IPS-15b (cell line): Measurements from ENCODE around the gene THSD4.

Experiments used
- H3K27me3 ChIP-seq: one replicate; pipeline ENCODE4 v1.6.1; 2013; ENCODE audit warnings: low read length; ENCODE audit not compliant: control insufficient read depth, insufficient read depth
- H3K36me3 ChIP-seq: one replicate; pipeline ENCODE4 v1.6.1; 2013; ENCODE audit warnings: low read length; ENCODE audit not compliant: control insufficient read depth, insufficient read depth
- H3K4me1 ChIP-seq: one replicate; pipeline ENCODE4 v1.6.1; 2013; ENCODE audit warnings: mild to moderate bottlenecking, low read length; ENCODE audit not compliant: control insufficient read depth, insufficient read depth
- H3K4me3 ChIP-seq: one replicate; pipeline ENCODE4 v1.5.1; 2013; ENCODE audit warnings: low read depth, low read length
- H3K9ac ChIP-seq: one replicate; pipeline ENCODE4 v1.6.1; 2013; ENCODE audit warnings: low read depth, mild to moderate bottlenecking, low read length
- H3K9me3 ChIP-seq: one replicate; pipeline ENCODE4 v1.6.1; 2013; ENCODE audit warnings: mild to moderate bottlenecking, low read length; ENCODE audit not compliant: control insufficient read depth, insufficient read depth

THSD4 gene

DNA sequence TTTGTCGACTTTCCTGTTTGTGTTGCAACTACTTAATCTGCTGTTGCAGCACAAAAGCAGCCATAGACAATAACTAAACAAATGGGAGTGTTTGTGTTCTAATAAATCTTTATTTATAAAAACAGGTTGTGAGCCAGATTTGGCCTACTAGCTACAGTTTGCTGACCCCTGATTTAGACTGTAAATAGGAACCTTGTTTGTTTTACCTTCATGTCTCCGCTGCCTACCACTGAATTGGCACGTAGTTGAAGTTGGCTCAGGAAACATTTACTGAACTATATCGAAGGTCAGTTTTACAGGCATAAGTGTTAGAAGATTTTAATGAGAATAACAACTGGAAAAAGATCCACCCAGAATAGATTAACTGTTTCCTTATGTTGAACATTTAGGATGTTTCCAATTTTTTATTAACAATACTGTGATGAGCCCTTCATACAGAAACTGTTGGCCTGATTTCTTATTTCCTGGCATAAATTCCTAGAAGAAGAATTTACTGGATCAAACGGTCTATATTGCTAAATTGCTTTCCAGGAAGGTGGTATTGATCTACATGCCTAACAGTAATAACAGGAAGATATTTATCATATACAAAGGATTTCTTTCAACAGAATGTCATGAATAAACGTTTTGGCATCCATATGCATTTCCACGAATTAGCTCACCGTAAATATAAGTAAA lies 538.9 kb downstream of the THSD4 start:
- no peak overlapping the region for H3K4me3 ChIP-seq

DNA sequence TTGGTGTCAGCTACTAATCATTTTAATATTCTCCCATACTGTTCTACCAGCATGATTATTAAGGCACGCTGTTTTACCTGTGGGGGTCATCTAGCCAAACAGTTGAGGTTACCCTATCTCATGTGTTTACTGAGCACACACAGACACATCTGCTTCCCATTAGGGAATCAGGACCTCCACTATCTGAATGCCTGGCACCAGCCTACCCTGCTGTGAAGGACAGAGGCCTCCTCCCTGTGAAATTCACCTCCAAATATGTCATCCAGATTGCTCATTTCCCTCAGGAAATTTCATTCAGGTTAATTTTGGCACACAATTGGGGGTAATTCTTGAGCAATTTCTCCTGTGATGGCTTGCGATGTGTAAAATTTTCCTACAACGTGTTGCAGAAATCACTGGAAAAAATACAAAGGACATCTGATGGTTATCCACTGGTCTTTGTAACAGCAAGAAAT lies 539.5 kb downstream of the THSD4 start:
- Histone ChIP-seq H3K9me3 (no peaks in the 10 kb centered on the region), H3K4me3 (no peak overlapping the region), H3K4me1 (no peaks in the 10 kb centered on the region), H3K27me3 (no peaks in the 10 kb centered on the region), H3K9ac (no peak overlapping the region), H3K36me3 (no peaks in the 10 kb centered on the region)

More for the DNA sequence above, 538.9 kb downstream of the THSD4 start:
- no peaks in the 10 kb centered on the region for H3K36me3 ChIP-seq
- no peaks in the 10 kb centered on the region for H3K9me3 ChIP-seq
- no peak overlapping the region for H3K9ac ChIP-seq
- no peaks in the 10 kb centered on the region for H3K4me1 ChIP-seq
- H3K27me3 ChIP-seq: no peaks in the 10 kb centered on the region

DNA sequence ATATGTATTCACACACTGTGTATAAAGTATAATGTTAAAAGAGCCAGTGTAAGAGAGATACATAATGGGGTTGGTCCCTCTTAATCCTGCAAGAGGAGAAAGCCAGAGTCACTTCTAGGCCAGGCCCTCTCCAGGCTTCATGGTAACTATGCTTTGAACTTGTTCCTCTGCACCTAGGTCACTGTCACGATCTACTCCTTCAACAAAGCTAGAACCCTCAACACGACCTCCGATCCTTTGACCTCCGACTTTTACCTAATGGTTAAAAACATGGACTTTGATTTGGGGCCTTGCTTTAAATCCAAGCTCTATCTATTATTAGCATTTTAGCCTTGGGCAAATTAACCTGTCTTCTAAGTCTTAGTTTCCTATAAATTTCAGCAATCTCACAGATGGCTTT lies 541.2 kb downstream of the THSD4 start:
- H3K9me3 ChIP-seq: no peaks in the 10 kb centered on the region
- no peaks in the 10 kb centered on the region for H3K4me1 ChIP-seq
- H3K27me3 ChIP-seq: no peaks in the 10 kb centered on the region
- H3K36me3 ChIP-seq: no peaks in the 10 kb centered on the region
- H3K9ac ChIP-seq: no peak overlapping the region
- no peak overlapping the region for H3K4me3 ChIP-seq

DNA sequence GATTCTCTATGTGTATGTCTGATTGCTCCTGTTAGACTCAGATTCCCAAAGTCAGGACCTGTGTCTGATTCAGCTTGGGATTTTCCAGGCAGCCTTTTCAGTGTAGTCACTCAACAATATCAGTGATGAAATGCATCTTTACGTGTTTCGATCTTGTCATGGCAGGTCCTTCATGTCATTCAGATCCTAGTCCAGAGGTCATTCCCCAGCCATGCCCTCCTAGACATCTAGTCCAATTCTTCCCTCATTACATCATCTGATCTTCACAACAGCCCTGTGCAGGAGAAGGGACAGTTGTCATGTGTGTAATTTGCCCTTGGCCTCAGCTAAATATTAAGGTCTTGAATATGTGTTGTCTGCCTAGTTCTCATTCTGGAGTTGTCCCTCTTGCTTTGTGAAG lies 541.9 kb downstream of the THSD4 start:
- H3K27me3 ChIP-seq: no peaks in the 10 kb centered on the region
- H3K9me3 ChIP-seq: no peaks in the 10 kb centered on the region
- no peaks in the 10 kb centered on the region for H3K4me1 ChIP-seq
- H3K36me3 ChIP-seq: no peaks in the 10 kb centered on the region
- no peak overlapping the region for H3K4me3 ChIP-seq
- H3K9ac ChIP-seq: no peak overlapping the region

DNA sequence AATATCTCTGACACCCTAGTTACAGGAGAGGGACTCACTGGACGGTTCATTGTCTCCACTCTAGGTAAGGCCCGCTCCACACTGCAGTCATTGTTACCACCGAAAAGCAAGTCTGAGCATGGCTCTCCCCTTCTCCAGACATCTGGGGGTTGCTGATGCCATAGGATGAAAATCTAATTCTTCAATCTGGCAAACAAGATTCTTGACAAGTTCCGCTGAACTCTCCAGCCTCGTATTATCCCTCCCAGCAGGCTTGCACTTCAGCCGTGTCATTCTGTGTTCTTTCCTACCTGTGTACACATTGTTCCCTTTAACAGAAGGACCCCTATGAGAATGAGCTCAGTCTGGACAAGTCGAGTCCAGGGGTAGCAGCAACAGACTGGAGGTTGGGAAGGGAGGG lies 542.8 kb downstream of the THSD4 start:
- no peaks in the 10 kb centered on the region for H3K9me3 ChIP-seq
- no peak overlapping the region for H3K4me3 ChIP-seq
- H3K4me1 ChIP-seq: no peaks in the 10 kb centered on the region
- no peak overlapping the region for H3K9ac ChIP-seq
- no peaks in the 10 kb centered on the region for H3K27me3 ChIP-seq
- no peaks in the 10 kb centered on the region for H3K36me3 ChIP-seq

DNA sequence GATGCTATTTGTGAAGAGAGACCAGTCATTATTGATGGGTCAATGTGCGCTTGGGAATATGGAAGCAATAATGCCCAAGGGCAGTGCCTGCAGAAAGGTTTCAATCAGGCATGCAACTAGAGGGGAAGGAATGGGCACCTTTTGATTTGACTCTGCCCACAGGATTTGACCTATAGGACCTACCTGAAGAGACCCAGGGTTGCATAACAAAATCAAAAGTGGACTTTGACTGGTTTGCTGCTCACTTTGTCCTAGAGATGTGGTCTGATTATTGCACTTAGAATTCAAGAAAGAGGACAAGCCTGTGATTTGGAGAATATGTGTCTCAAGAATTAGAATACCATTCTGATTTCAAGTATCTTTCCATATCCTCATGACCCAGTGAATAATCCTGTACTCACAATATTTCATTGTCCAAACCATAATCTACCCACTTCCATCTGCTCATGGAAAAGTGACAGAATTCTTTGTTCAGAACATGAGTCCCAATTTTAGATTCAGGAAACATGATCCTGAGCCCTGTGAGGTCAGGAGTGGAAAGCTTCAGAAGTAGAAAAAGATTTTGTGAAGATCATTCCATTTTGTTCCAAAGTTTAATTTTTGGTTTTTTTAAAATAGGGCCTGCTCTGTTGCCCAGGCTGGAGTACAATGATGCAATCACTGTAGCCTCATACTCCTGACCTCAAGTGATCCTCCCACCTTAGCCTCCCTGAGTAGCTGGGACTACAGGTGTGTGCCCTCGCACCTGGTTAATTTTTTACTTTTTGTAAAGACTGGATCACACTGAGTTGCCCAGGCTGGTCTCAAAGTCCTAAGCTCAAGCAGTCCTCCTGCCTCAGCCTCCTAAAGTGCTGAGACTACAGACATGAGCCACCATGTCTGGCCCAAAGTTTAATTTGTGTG lies 543.8 kb downstream of the THSD4 start:
- no peaks in the 10 kb centered on the region for H3K36me3 ChIP-seq
- no peaks in the 10 kb centered on the region for H3K4me1 ChIP-seq

DNA sequence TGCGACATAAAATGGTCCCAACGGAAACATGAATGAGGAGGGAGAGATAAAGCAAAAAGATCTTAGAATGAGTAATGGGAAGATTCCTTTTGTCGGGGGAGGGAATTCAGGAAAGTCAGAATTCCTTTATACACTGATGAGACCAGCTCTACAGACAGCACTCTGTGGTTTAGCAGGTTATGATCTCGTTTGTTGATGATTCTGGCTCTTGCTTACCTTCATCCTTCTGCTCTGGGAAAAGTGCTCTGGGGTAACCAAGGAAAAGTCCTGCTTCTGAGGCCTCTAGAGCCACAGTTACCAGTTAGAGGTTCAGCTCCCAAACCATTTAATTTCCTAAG lies 544.4 kb downstream of the THSD4 start:
- H3K4me1 ChIP-seq: no peaks in the 10 kb centered on the region
- H3K9me3 ChIP-seq: no peaks in the 10 kb centered on the region
- H3K36me3 ChIP-seq: no peaks in the 10 kb centered on the region
- H3K9ac ChIP-seq: no peak overlapping the region
- no peaks in the 10 kb centered on the region for H3K27me3 ChIP-seq
- H3K4me3 ChIP-seq: no peak overlapping the region

More for the DNA sequence above, 543.8 kb downstream of the THSD4 start:
- Histone ChIP-seq H3K9me3 (no peaks in the 10 kb centered on the region), H3K4me3 (no peak overlapping the region), H3K9ac (no peak overlapping the region), H3K27me3 (no peaks in the 10 kb centered on the region)

DNA sequence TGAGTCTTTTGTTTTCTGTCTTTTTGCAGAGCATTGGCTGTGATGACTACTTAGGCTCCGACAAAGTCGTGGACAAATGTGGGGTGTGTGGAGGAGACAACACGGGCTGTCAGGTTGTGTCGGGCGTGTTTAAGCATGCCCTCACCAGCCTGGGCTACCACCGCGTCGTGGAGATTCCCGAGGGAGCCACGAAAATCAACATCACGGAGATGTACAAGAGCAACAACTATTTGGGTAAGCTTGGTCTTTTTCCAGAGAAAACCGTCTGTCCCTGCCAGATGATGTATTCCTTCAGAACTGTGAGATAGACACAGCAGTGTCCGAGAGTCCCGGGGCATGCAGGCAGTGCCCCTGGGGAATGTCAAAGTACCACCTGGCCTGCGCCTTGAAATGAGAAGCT lies 545.2 kb downstream of the THSD4 start:
- no peak overlapping the region for H3K9ac ChIP-seq
- H3K27me3 ChIP-seq: no peaks in the 10 kb centered on the region
- H3K36me3 ChIP-seq: no peaks in the 10 kb centered on the region

DNA sequence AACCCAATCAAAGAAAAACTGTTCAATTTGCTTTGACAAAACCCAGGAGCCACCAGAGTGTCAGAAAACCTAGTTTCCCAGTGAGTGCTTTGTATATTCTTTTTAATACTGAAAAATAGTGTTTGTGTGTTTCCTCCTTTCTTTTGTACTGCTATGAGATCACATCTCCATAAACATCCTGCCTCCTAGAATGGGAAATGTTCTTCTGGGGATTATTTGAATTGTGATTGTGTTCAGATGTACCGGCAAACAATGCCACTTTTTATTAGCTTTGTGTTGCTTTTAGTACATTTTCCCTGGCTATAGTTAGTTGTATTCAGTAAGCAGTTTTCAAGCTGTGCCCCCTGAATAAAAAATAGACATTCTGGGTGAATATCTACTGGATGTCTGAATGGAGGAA lies 547.0 kb downstream of the THSD4 start:
- H3K9me3 ChIP-seq: no peaks in the 10 kb centered on the region
- no peak overlapping the region for H3K4me3 ChIP-seq
- no peaks in the 10 kb centered on the region for H3K4me1 ChIP-seq
- no peak overlapping the region for H3K9ac ChIP-seq
- H3K36me3 ChIP-seq: no peaks in the 10 kb centered on the region
- H3K27me3 ChIP-seq: no peaks in the 10 kb centered on the region

More for the DNA sequence above, 545.2 kb downstream of the THSD4 start:
- Histone ChIP-seq H3K4me3 (no peak overlapping the region), H3K4me1 (no peaks in the 10 kb centered on the region), H3K9me3 (no peaks in the 10 kb centered on the region)

DNA sequence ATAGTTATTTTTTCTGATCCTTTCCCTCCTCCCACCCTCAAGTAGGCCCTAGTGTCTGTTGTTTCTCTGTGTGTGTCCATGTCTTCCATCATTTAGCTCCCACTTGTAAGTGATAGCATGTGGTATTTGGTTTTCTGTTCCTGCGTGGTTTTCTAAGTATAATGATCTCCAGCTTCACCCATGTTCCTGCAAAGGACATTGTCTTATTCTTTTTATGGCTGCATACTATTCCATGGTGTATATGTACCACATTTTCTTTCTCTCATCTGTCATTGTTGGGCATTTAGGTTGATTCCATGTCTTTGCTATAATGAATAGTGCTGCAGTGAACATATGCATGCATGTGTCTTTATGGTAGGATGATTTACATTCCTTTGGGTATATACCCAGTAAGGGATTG lies 549.4 kb downstream of the THSD4 start:
- H3K27me3 ChIP-seq: no peaks in the 10 kb centered on the region
- no peaks in the 10 kb centered on the region for H3K9me3 ChIP-seq
- no peaks in the 10 kb centered on the region for H3K36me3 ChIP-seq
- no peaks in the 10 kb centered on the region for H3K4me1 ChIP-seq
- no peak overlapping the region for H3K4me3 ChIP-seq
- H3K9ac ChIP-seq: no peak overlapping the region

DNA sequence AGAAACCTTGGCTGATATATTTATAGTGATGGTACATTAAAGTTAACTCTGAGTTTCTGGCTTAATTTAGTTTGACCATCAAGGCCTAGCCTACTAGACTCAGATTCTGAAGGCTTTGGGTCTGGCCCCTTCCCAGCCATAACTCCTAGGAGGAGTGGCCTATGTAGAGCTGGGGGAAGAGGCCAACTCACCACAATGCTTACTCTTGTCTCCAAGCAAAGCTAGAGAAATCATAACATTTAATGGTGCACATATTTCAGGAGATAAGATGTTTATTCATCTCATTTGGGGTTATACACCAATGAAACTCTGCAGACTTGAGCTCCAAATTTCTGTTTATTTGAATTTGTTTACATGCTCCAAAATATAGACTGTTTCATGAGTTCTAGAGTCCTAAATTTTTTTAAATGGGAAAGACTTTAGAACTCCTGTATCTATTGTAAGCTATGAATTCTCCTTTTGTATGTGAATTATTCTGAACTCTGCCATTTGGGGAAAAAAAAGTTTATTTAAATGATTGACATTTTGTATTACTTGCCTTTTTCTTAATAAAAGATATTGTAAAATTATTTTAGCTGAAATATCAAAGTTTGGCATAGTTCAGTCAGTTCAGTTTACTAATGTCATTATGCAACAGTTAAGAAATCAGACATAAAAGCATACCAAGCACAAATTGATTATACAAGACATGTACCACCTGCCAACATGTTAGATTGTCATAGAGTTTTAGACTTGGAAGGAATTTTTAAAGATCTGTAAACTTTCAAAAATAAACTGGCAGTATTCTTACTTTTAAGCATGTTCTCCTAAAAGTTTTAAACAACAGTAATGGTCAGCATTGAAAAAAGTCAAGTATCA lies 551.7 kb downstream of the THSD4 start:
- H3K27me3 ChIP-seq: no peaks in the 10 kb centered on the region
- no peak overlapping the region for H3K4me3 ChIP-seq
- no peak overlapping the region for H3K9ac ChIP-seq

More for the DNA sequence above, 551.7 kb downstream of the THSD4 start:
- H3K4me1 ChIP-seq: no peaks in the 10 kb centered on the region
- H3K9me3 ChIP-seq: no peaks in the 10 kb centered on the region
- no peaks in the 10 kb centered on the region for H3K36me3 ChIP-seq
